ENCODE data around the gene NOXA1.

NOXA1 gene

DNA sequence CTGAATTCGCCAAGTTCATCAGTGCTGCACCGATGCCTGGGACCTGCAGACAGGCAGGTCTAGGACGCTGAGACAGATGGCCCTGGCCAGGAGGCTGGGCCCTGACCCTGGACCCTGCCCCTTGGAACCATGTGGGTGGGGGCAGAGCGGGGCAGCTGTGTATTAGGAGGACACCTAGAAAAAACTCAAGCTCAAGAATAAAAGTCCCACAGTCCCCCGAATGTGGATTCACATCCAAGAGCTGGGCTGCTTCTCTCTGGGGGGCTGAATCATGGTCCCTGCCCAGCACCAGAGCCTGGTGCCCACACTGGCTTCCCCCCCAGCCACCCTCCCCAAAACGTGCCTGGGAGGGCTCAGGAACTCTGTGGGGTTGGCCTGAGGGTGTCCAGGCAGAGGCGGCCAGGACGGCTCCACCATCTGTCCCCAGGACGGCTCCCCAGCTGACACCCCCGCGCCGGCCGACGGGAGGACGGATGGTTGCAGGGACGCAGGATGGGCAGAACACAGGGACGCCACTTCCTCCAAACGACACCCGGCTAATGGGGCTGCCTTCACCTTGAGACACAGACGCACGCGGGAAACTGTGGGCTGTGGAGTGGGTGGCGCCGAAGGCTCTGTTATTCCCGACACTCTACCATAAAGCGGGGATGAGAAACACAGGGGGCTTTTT, 35.2 kb upstream of the NOXA1 start:
- DNase-seq (ENCODE audit: low read depth in 2 of 2): no peak

GRCh38 chr9:137388589-137389427, 34.4 kb upstream of the NOXA1 start:
- no peak for DNase-seq (ENCODE audit: low read depth in 2 of 2)

DNA sequence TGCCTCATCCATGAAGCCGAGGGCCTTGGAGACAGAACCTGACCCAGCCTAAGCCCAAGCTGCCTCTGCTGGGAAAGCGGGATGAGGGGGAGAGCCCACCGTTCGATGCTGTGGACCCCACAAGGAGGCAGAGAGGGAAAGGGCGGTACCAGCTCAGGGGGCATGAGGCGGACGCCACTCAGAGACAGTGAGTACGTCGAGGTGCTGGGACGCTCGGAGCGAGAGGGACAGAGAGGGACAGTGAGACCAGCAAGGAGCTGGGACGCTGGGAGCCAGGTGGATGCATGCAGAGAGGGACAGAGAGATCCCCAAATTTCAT, 33.8 kb upstream of the NOXA1 start:
- no peak for DNase-seq (ENCODE audit: low read depth in 2 of 2)

DNA sequence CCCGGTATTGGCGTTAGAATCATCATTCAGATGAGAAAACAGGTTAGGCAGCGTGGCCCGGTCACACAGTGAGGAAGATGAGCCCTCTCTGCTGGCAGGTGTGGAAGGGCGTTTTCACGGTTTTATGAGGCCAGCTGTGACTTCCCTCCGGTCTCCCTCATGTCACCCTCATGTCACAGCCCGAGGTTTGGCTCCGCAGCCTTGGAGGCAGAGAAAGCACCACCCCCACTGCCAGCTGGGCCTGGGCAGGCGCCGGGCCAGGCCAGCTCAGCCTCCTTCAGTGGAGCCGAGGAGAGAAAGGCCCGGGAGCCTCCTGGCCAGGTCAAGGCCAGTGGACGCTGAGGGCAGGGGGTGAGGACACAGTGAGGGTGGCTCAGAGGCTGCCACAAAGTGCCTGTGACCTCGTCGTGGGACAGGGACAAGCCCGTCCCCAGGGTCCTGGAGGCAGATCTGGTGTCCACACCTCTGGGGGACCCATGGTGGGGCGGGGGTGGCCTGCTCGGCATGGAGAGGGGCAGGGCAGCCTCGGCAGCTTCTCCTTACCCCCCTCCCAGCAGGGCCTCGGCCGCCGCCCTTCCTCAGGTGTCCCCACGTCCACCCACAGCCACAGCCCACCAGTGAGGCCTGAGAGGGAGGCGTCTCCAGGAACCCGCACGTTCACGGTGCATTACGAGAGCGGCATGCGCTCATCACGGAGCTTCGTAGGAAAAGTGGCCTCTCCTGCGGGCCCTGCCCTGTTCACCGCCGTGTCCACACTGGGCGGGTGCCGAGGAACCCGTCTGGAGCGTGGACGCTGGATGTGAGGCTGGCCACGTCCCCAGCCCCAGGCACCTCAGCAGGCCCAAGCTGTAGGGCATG, 32.4 kb upstream of the NOXA1 start:
- DNase-seq (ENCODE audit: low read depth in 2 of 2): no peak

- no peak for DNase-seq (ENCODE audit: low read depth in 2 of 2)
Observed at GRCh38 chr9:137391411-137391754, 31.8 kb upstream of the NOXA1 start.

- DNase-seq (ENCODE audit: low read depth in 2 of 2): no peak
Observed at GRCh38 chr9:137392232-137393007, 30.8 kb upstream of the NOXA1 start.

GRCh38 chr9:137393176-137394150, 29.7 kb upstream of the NOXA1 start:
- DNase-seq (ENCODE audit: low read depth in 2 of 2): no peak

DNA sequence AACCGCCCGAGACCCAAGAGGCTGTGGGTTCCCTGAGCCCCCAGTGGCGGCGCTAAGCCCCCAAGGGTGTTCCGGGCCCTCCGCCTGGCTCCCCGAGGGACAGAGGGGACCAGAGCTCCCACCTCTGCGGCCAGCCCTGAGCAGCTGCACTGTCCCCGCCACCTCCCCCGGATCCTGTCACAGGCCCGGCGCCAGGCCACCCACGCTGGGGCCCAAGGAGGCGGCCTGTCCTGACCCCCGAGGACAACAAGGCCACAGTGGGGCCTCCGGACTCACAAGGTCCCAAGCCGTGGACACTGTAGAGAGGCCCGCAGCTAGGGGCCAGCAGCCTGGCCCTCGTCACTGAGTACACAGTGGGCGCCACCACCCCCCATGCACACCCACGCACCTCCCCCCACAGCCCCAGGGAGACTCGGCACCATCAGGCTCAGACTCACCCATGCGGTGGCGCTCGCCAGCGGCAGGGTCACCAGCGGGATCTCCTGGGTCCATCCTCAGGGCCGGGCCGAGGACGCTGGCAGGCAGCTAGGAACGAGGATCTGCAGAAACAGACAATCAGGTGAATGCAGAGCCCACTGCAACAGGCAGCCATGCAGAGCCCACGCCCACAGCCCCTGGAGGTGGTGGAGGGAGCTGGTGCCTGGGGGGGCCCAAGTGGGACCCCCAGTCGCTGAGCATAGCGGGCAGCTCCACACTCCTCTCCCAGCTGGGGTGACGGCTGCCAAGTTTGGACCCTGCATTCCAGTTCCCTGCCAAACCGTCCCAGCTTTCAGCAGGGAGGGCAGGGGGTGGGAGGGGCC, 28.1 kb upstream of the NOXA1 start:
- DNase-seq (ENCODE audit: low read depth in 2 of 2): no peak

GRCh38 chr9:137395666-137396010, 27.6 kb upstream of the NOXA1 start:
- DNase-seq (ENCODE audit: low read depth in 2 of 2): no peak

- no peak for DNase-seq (ENCODE audit: low read depth in 2 of 2)
Observed at GRCh38 chr9:137396227-137396626, 27.0 kb upstream of the NOXA1 start.

GRCh38 chr9:137396634-137397367, 26.4 kb upstream of the NOXA1 start:
- no peak for DNase-seq (ENCODE audit: low read depth in 2 of 2)

- no peak for DNase-seq (ENCODE audit: low read depth in 2 of 2)
Observed at GRCh38 chr9:137397675-137398423, 25.3 kb upstream of the NOXA1 start.

DNA sequence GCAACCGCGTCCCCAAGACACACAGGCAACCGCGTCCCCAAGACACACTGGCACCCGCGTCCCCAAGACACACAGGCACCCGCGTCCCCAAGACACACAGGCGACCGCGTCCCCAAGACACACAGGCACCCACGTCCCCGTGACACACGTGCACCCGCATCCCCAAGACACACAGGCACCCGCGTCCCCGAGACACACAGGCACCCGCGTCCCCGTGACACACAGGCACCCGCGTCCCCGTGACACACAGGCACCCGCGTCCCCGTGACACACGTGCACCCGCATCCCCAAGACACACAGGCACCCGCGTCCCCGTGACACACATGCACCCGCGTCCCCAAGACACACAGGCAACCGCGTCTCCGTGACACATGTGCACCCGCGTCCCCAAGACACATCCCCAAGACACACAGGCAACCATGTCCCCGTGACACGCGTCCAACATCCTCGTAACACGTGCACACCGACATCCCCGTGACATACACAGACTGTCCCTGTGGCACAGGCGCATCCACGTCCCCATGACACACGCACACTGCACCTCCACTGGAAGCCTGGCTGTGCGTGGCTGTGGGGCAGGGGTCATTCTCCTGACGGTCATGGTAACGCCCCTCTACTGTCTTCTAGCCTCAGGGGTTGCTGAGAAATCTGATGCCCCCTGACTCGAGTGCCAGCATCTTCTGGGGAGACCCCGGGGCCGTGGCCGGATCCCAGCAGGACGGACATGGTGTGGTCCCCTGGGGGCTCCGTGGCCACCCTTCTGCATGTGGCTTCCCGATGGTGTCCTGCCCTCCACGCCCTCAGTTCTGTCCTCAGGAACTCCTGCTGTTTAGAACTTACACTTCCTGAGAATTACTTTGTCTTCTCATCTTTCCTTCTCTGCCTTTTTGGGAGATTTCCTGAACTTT, 24.4 kb upstream of the NOXA1 start:
- DNase-seq (ENCODE audit: low read depth in 2 of 2): no peak

DNA sequence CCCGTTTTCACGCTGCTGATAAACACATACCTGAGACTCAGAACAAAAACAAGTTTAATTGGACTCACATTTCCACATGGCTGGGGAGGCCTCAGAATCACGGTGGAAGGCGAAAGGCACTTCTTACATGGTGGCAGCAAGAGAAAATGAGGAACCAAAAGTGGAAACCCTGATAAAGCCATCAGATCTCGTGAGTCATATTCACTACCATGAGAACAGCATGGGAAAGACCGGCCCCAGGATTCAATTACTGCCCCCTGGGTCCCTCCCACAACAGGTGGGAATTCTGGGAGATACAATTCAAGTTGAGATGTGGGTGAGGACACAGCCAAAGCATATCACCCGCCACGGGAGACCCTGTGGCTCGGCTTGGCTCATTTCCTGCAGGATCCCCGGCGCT, 20.4 kb upstream of the NOXA1 start:
- DNase-seq (ENCODE audit: low read depth in 2 of 2): no peak

GRCh38 chr9:137403269-137403668, 19.9 kb upstream of the NOXA1 start:
- no peak for DNase-seq (ENCODE audit: low read depth in 2 of 2)

DNA sequence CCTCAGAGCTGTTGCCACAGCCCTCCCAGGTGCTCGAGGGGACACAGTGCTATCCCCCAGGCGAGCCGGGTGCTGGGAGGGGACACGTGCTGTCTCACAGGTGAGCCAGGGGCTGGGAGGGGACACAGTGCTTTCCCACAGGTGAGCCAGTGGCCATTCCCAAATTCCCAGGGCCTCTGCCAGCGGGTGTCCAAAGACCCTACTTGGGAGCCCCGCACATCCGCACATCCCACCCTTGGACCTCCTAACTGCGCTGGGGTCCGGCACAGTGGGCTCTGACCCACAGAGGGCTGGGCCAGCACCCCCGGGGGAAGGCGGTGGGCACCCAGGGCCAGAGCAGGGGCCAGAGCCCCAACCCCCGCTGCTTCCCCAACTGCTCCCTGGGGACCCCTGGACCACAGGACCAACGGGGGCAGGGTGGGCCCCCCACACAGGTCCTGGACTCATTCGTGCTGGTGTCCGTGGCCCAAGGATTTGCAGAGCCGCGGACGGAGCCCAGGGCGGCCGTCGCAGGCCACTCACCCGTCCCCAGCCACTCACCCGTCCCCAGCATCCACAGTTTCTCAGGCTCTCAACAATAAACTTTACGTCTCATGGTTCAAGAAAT, 18.1 kb upstream of the NOXA1 start:
- DNase-seq (ENCODE audit: low read depth in 2 of 2): no peak

- DNase-seq (ENCODE audit: low read depth in 2 of 2): no peak
Observed at GRCh38 chr9:137405677-137406081, 17.5 kb upstream of the NOXA1 start.
